Fibroblast of skin of abdomen (primary cell): ENCODE measurements around the gene SP110.
"Not testable (repeated sequence)": the region's sequence is repeated elsewhere in the genome, so short reads cannot be mapped to it uniquely, and the experiment has no call there.

Source experiments
- DNase-seq: peaks from one replicate; pipeline ENCODE4 v3.0.0-alpha.2; 2013

The SP110 gene

GRCh38 chr2:230224458-230224857 lies 4.7 kb upstream of the SP110 start:
- no peak for DNase-seq

DNA sequence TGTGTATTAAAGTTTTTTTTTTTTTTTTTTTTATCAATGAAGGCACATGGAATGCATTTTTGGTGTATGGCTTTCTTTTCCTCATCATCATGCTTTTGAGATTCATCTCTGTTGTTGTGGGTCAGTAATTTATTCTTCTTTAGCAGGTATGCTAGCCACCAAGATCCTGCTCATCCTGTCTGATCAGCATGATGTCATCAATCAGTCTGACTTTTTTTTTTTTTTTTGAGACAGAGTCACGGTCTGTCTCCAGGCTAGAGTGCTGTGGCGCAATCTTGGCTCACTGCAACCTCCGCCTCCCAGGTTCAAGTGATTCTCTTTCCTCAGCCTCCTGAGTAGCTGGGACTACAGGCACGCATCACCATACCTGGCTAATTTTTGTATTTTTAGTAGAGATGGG lies 3.0 kb upstream of the SP110 start:
- DNase-seq = not testable (repeated sequence)

- no peak for DNase-seq
These were observed 1.7 kb upstream of the SP110 start for GRCh38 chr2:230221493-230221892.

GRCh38 chr2:230220347-230220969 lies 674 bp upstream of the SP110 start:
- no peak for DNase-seq

DNA sequence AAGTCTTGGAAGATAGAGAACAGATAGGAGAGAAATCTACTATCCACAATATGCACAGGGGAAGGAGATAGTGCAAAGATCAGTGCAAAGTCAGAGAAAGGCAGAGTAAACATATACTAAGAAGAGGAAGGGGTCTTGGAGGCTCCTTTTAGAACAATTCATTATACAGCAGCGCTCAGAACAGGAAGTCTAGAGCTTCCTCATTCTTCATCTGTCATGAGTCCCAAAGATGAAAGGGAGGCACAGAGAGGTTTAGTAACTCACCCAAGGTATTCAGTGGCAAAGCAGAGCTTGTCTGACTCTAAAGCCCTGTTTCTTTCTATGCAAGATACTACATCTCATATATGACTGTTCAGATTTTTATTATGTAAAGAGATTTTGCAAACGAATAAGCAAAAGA lies 1.4 kb downstream of the SP110 start:
- DNase-seq = no peak

DNA sequence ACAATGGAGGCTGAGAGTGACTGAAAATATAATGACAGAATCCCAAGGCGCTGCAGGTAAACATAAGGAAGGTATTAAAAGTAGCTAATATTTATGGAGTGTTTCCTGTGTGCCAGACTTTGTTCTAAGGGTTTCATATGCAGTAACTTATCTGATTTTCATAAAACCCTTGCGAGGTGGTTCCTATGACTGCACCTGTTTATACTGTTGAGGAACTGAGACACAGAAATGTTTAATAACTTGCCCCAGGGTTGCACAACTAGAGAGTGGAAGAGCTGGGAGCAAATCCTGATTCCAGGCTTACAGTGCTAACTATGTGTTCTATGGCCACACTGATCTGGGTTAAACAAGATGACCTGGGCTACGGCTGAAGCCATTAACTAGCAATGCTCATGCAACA lies 2.4 kb downstream of the SP110 start:
- DNase-seq = no peak

- DNase-seq = no peak
These were observed 3.3 kb downstream of the SP110 start for GRCh38 chr2:230216489-230216888.

- no peak for DNase-seq
These were observed 10.2 kb downstream of the SP110 start for GRCh38 chr2:230209422-230210051.

- DNase-seq = no peak
These were observed 11.2 kb downstream of the SP110 start for GRCh38 chr2:230208576-230208975.

DNA sequence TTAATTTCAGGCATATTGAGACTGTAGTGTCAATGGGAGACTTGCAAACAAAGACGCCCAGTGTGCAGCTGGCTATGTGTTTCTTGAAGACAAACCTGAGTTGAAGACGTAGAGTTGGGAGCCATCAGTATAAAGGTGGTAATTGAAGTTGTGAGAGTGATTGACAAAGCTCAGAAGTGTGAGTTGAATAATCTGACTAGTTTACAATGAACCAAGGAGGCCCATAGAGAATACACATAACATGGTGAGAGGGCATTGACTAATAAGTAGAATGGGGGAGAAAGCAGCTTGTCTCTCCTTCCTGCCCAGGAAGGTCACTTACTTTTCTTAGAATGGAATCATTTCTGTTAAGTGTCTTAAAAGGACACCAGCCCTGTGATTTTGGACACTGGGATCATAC lies 14.1 kb downstream of the SP110 start:
- no peak for DNase-seq

DNA sequence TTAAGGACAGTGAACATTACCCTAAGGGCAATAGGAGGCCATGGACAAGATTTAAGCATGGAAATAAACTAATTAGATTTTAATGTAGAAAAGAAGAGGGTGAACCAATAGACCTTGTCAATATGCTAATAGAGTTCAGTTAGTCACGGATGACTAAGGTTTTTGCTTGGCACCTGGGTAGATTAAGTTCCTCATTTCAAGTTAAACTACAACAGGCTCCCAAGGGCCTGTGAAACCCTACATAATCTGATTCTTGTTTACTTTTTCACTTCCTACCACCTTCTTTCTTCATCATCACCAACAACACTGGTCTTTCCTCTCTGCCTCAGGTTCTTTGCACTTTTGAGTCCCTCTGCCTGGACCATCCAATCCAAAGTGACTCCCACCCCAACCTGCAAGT lies 14.8 kb downstream of the SP110 start:
- no peak for DNase-seq

DNA sequence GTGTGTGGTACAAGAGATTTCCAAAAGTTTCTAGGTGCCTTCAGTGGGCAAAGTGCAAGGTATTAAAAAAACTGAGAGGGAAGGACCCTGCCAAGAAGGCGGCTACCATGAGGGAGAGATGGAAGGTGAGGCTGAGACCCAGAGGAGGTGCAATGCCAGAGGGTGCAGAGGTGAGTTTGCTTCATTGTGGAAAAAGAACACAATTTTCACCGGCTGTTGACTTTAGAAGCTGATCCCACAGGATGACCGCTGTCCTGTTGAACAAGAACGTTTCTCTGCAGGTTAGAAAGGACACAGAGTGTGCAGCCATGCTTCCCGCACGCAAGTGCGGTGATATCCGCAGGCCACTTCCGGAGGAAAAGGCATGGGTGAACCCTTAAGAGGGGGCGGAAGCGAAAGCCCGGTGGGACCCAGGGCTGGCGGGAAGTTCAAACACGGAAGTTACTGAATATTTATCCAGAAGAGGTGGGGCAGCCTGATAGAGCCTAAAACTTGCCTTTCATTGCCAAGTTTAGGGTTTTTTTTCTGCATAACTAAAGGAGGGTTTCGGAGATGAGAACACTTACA lies 16.6 kb downstream of the SP110 start:
- no peak for DNase-seq

DNA sequence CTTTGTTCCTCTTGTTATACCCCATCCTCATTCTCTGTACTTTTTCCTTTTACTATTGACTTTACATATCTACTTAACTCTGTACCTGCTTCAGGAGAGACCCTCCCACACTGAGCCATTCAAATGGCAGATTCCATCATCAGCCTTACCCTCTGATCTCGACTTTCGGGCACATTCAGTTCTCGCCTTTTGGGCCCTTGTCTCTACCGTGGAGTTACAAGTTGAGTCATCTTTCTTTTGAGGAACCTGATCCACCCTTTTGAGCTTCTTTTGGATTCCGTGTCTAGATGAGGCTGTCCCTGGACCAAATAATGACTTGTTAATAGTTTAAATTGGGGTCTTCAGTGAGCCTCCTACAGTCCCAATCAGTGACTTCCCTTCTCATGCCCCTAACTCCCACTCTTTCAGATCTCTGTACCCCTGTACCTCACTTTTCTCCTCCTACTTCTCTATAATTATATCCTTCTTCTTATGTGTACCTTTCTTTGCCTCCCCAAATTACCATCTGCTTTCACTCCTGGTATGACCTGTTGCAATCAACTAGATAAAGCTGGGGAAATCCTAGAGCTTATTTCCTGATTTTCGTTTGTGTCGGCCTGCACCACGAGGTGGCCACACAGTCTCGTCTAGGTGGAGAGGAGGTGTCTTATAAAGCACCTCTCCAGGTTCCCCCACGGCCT lies 17.2 kb downstream of the SP110 start:
- no peak for DNase-seq

DNA sequence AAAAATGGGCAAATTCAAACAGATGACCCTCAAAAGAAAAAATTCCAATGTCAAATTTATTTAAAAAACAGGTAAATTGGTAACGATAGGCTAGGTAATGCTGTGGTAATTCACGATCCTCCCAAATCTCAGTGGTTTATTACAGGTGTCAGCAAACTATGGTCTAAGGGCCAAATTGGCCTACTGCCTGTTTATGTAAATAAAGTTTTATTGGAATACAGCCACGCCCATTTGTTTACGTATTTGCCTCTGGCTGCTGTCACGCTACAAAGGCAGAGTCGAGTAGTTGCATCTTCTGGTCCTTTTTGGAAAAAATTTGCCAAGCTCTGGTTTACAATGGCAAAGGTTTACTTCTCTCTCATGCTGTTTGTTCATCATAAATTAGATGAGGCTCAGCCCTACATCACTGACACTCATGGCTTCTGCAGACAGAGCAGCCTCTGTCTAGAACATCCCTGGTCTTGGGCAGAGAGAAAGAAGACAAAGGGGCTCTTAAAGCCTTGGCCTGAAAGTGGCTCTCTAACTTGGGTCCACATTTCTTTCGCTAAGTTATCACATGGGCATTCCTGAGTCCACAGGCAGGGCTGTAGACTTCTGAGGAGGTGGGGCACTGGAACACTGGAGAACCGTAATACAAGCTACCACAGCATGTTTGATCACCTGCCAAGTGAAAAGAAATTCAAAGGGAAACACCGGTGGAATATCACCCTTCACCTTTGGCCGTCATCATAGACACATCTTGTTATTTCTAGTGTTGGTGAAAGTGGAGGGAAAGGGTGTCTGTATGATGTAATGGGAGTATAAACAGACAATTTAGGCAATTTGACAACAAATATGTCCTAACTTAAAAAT lies 34.8 kb downstream of the SP110 start:
- peak; percentile 3 for DNase-seq

- DNase-seq = no peak
These were observed 38.6 kb downstream of the SP110 start for GRCh38 chr2:230181195-230181594.

DNA sequence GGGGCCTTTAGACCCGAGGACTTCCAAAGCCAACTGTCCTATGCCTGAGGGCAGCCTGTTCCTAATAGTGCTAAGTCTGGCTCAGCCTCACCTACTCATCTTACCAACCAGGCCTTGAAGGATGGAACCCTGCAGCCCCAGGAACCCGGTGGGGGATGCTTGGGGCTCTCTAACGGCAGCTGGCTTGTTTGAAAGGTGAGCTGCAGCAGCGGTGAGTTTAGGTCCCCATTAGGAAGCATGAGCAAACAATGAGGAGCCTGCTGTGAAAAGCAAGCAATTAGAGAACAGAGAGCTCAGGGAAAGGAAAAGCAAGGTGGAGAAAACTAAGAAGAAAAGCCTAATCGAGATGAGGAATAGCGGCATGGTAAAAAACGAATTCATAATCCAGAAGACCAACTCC lies 39.9 kb downstream of the SP110 start:
- DNase-seq = no peak

GRCh38 chr2:230178546-230179485 lies 41.0 kb downstream of the SP110 start:
- DNase-seq = no peak

- no peak for DNase-seq
These were observed 42.8 kb downstream of the SP110 start for GRCh38 chr2:230176996-230177395.

GRCh38 chr2:230174466-230174865 lies 45.3 kb downstream of the SP110 start:
- no peak for DNase-seq

DNA sequence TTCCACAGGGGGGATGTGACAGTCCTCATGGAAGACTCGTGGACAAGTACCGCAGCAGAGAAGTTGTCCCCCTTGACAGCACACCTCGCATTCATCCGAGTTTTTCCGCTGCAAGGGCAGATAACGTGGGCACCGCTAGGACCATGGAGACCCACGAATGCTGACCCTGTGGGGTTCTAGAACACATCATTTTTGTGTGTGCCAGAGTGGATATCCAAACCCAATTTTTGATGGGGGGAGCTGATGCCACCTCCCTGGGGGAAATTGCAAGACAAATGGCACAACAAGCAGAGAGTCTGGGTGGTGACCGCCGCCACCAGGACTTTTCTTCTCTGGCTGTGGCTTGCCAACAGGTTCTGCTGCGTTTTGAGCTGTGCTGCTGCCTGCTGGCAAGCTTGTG lies 46.9 kb downstream of the SP110 start:
- DNase-seq = no peak

- DNase-seq = no peak
These were observed 47.6 kb downstream of the SP110 start for GRCh38 chr2:230172156-230172555.

- no peak for DNase-seq
These were observed 49.3 kb downstream of the SP110 start for GRCh38 chr2:230170532-230170931.
